Measurements from ENCODE around the gene MYO19. TPM values are rescaled to one million over a fixed set of nuclear protein-coding genes. Genes with fewer than 3 reads are reported as not detected.

Gene MYO19
- total and polyA plus RNA-seq, 4 donors: 8.7 to 47.2 (median 20.8) TPM

- Histone ChIP-seq H3K9ac (ENCODE audit: low read depth in 1 of 2, low read length in 2 of 2) (no peak overlapping the region), H3K4me1 (ENCODE audit: control insufficient read depth in 4 of 4, insufficient read depth in 4 of 4, low read length in 3 of 4) (no peaks in the 10 kb centered on the region), H3K4me3 (ENCODE audit: low read depth in 1 of 3, low read length in 3 of 3) (no peak overlapping the region), H3K27ac (ENCODE audit: low read depth in 1 of 2, low read length in 2 of 2) (no peak overlapping the region), H3K9me3 (ENCODE audit: control insufficient read depth in 4 of 4, low read length in 3 of 4) (no peaks in the 10 kb centered on the region), H3K27me3 (ENCODE audit: control insufficient read depth in 4 of 4, insufficient read depth in 4 of 4, low read length in 3 of 4) (no peaks in the 10 kb centered on the region), H3K36me3 (ENCODE audit: control insufficient read depth in 4 of 4, insufficient read depth in 3 of 4, low read depth in 1 of 4, low read length in 3 of 4) (peaks cover 0 to 47% (median 10%) of the 10 kb centered on the region in 4 donors)
- 95% methylated on average over 6 of the region's 6 CpGs for WGBS
- no peak for DNase-seq (ENCODE audit: low spot score)
- TF ChIP-seq FOXA2 (IDR thresholded peaks at IDR 0.05) (no peak), REST (IDR thresholded peaks at IDR 0.05) (no peak), MAX (IDR thresholded peaks at IDR 0.05) (no peak), EGR1 (IDR thresholded peaks at IDR 0.05; ENCODE audit: low read depth in 2 of 2) (no peak), ZBTB33 (IDR thresholded peaks at IDR 0.05) (no peak), GABPA (IDR thresholded peaks at IDR 0.05 in 1 of 2, conservative IDR thresholded peaks at IDR 0.05 in 1 of 2) (no peak), ATF3 (IDR thresholded peaks at IDR 0.05) (no peak), JUND (IDR thresholded peaks at IDR 0.05) (no peak), NR2F2 (IDR thresholded peaks at IDR 0.05) (no peak), SP1 (IDR thresholded peaks at IDR 0.05) (no peak), FOXA1 (IDR thresholded peaks at IDR 0.05) (no peak), HNF4A (conservative IDR thresholded peaks at IDR 0.05) (no peak), CTCF (IDR thresholded peaks at IDR 0.05; ENCODE audit: low read depth, low read length, missing input control) (no peak), YY1 (IDR thresholded peaks at IDR 0.05) (no peak)
These were observed 23.5 kb downstream of the MYO19 start for GRCh38 chr17:36511216-36511615.

GRCh38 chr17:36510636-36511035 is 24.0 kb downstream of the MYO19 start:
- no peaks in the 10 kb centered on the region for H3K27me3 ChIP-seq (ENCODE audit: control insufficient read depth in 4 of 4, insufficient read depth in 4 of 4, low read length in 3 of 4)
- TF ChIP-seq NR2F2 (IDR thresholded peaks at IDR 0.05): no peak
- no peak for TF ChIP-seq ATF3 (IDR thresholded peaks at IDR 0.05)
- TF ChIP-seq RAD21 (IDR thresholded peaks at IDR 0.05): no peak
- TF ChIP-seq YY1 (IDR thresholded peaks at IDR 0.05): no peak
- TF ChIP-seq CTCF (IDR thresholded peaks at IDR 0.05; ENCODE audit: low read depth, low read length, missing input control): no peak
- TF ChIP-seq HNF4A (conservative IDR thresholded peaks at IDR 0.05): no peak
- no peak for TF ChIP-seq GABPA (IDR thresholded peaks at IDR 0.05 in 1 of 2, conservative IDR thresholded peaks at IDR 0.05 in 1 of 2)
- no peaks in the 10 kb centered on the region for H3K9me3 ChIP-seq (ENCODE audit: control insufficient read depth in 4 of 4, low read length in 3 of 4)
- no peak for DNase-seq (ENCODE audit: low spot score)
- H3K4me1 ChIP-seq (ENCODE audit: control insufficient read depth in 4 of 4, insufficient read depth in 4 of 4, low read length in 3 of 4): no peaks in the 10 kb centered on the region
- H3K36me3 ChIP-seq (ENCODE audit: control insufficient read depth in 4 of 4, insufficient read depth in 3 of 4, low read depth in 1 of 4, low read length in 3 of 4): peaks cover 0 to 51% (median 10%) of the 10 kb centered on the region in 4 donors
- WGBS: 93% methylated on average over 14 of the region's 14 CpGs
- no peak overlapping the region for H3K27ac ChIP-seq (ENCODE audit: low read depth in 1 of 2, low read length in 2 of 2)
- no peak overlapping the region for H3K9ac ChIP-seq (ENCODE audit: low read depth in 1 of 2, low read length in 2 of 2)
- no peak overlapping the region for H3K4me3 ChIP-seq (ENCODE audit: low read depth in 1 of 3, low read length in 3 of 3)
